Upper lobe of left lung (tissue), 6 donors: Measurements from ENCODE around the gene MCEMP1. TPM values are rescaled to one million over a fixed set of nuclear protein-coding genes. Genes with fewer than 3 reads are reported as not detected.

Experiments
- ATAC-seq, 2 donors: fragments of 200-7000 bp; cut with Tn5 transposase; one replicate each; pipeline ENCODE4 v1.9.1; 2022; ENCODE audit warnings: mild to moderate bottlenecking in 2 of 2, moderate library complexity in 2 of 2; ENCODE audit not compliant: low FRiP score in 2 of 2
- DNase-seq, 2 donors: peaks; one replicate each; pipeline ENCODE4 v3.0.0-alpha.2; 2019 to 2020
- H3K27ac ChIP-seq, 4 donors: fragments of 200-600 bp; sonication (generic); one replicate each; pipeline ENCODE4 v1.5.1; 2016 to 2019
- H3K27me3 ChIP-seq, 4 donors: fragments of 200-600 bp; sonication (generic); one replicate each; pipeline ENCODE4 v1.5.1; 2017 to 2019
- H3K36me3 ChIP-seq, 4 donors: fragments of 200-600 bp; sonication (generic); one replicate each; pipeline ENCODE4 v1.5.1; 2016 to 2019
- H3K4me1 ChIP-seq, 4 donors: fragments of 200-600 bp; sonication (generic); one replicate each; pipeline ENCODE4 v1.5.1; 2018 to 2019
- H3K4me3 ChIP-seq, 4 donors: fragments of 200-600 bp; sonication (generic); one replicate each; pipeline ENCODE4 v1.5.1; 2017 to 2019; ENCODE audit warnings: mild to moderate bottlenecking in 2 of 4, moderate library complexity in 1 of 4
- H3K9me3 ChIP-seq, 4 donors: fragments of 200-600 bp; sonication (generic); one replicate each; pipeline ENCODE4 v1.5.1; 2018 to 2019
- EP300 ChIP-seq, 4 donors: sonication (generic); formaldehyde crosslinking; IDR thresholded peaks; one replicate each; pipeline ENCODE4 v1.5.1; 2017; ENCODE audit warnings: antibody characterized with exemption in 4 of 4, control low read depth in 2 of 4
- POLR2A ChIP-seq, 4 donors: fragments of 450-650 bp; IDR thresholded peaks; one replicate each; pipeline ENCODE4 v1.5.1; 2016 to 2017; ENCODE audit warnings: antibody characterized with exemption in 4 of 4, mild to moderate bottlenecking in 2 of 4
- POLR2AphosphoS5 ChIP-seq, 2 donors: sonication (generic); formaldehyde crosslinking; IDR thresholded peaks; one replicate each; pipeline ENCODE4 v1.5.1; 2017; ENCODE audit warnings: antibody characterized with exemption in 2 of 2
- WGBS, 2 donors: methylation state at CpG; one replicate each; pipeline ENCODE4 v1.1.5; 2017 to 2018; 5-methylcytosine and 5-hydroxymethylcytosine counted together
- total RNA-seq, 6 donors: library from RNA; depleted of rRNA in 4 of 6; stranded (reverse); fragments of >200 nt in 4 of 6; gene quantifications; one replicate each; pipeline versions ENCODE4 v1.1.0 to v1.2.1, GENCODE V29; 2016 to 2021
- TF ChIP-seq, protein P1 (sequence below), 6 experiments: fragments of 450-650 bp in 4 of 6; fragments of 200-600 bp in 2 of 6; sonication (generic) in 2 of 6; IDR thresholded peaks; one replicate each; pipeline ENCODE4 v1.5.1; 2016 to 2019; ENCODE audit warnings: antibody characterized with exemption in 6 of 6
- donor health status: DM: no; HTN: no; CAD: no; lungs with moderate emphysema.
- donor health status: DM: no; HTN: yes; CAD: no; lungs with severe emphysema.

Gene MCEMP1
- total RNA-seq, 6 donors from 2014 or later = 9.4 to 160 (median 36.6) TPM

DNA sequence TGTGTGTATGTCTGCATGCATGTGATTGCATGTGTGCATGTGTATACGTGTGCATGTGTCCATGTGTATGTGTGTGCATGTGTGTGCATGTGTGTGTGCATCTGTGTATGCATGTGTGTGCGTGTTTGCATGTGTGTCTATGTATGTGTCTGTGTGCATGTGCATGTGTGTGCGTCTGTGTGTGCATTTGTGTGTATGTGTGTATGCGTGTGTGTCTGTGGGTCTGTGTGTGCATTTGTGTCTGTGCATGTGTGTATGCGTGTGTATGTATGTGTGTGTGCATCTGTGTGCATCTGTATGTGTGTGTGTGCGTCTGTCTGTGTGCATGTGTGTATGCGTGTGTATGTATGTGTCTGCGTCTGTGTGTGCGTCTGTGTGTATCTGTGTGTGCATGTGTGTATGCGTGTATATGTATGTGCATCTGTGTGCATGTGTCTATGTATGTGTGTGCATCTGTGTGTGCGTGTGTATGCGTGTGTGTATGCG, 37.0 kb upstream of the MCEMP1 start:
- Histone ChIP-seq H3K4me3 (no peak overlapping the region), H3K4me1 (peaks cover 0 to 45% (median 14%) of the 10 kb centered on the region in 4 donors), H3K36me3 (peaks cover 0 to 28% (median 15%) of the 10 kb centered on the region in 4 donors), H3K9me3 (no peaks in the 10 kb centered on the region), H3K27me3 (peaks cover 0 to 6% (median 0%) of the 10 kb centered on the region in 4 donors), H3K27ac (no peak overlapping the region)
- TF ChIP-seq EP300 (IDR thresholded peaks at IDR 0.05) = no peak
- TF ChIP-seq, protein P1, sequence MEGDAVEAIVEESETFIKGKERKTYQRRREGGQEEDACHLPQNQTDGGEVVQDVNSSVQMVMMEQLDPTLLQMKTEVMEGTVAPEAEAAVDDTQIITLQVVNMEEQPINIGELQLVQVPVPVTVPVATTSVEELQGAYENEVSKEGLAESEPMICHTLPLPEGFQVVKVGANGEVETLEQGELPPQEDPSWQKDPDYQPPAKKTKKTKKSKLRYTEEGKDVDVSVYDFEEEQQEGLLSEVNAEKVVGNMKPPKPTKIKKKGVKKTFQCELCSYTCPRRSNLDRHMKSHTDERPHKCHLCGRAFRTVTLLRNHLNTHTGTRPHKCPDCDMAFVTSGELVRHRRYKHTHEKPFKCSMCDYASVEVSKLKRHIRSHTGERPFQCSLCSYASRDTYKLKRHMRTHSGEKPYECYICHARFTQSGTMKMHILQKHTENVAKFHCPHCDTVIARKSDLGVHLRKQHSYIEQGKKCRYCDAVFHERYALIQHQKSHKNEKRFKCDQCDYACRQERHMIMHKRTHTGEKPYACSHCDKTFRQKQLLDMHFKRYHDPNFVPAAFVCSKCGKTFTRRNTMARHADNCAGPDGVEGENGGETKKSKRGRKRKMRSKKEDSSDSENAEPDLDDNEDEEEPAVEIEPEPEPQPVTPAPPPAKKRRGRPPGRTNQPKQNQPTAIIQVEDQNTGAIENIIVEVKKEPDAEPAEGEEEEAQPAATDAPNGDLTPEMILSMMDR (IDR thresholded peaks at IDR 0.05) = no peak
- no peak for TF ChIP-seq POLR2A (IDR thresholded peaks at IDR 0.05)
- TF ChIP-seq POLR2AphosphoS5 (IDR thresholded peaks at IDR 0.05) = no peak
- DNase-seq (no peak), ATAC-seq (no peak)
- WGBS, 2 donors = 91 to 97% methylated on average over 12 to 13 of the region's 13 CpGs

DNA sequence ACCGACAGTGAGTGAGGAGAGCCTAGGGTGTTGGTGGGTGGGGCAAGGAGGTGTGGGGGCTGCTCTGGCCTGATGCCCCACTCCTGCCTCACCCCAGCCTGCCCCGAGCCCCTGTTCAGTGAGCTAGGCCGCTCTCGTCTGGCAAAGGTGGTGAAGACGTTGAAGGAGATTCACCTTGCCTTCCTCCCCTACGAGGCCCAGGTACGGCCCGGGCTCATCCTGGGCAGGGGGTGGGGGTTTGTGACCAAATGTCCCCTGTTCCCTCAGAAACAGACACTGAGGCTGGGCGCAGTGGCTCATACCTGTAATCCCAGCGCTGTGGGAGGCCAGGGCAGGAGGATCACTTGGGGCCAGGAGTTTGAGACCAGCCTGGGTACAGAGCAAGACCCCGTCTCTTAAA, 36.1 kb upstream of the MCEMP1 start:
- peaks cover 0 to 6% (median 0%) of the 10 kb centered on the region in 4 donors for H3K27me3 ChIP-seq
- H3K4me3 ChIP-seq = no peak overlapping the region
- 97 to 98% methylated on average over 9 to 11 of the region's 11 CpGs for WGBS, 2 donors
- no peaks in the 10 kb centered on the region for H3K9me3 ChIP-seq
- no peak for ATAC-seq
- DNase-seq = no peak
- TF ChIP-seq POLR2AphosphoS5 (IDR thresholded peaks at IDR 0.05) = no peak
- TF ChIP-seq EP300 (IDR thresholded peaks at IDR 0.05) = no peak
- TF ChIP-seq, protein P1 (IDR thresholded peaks at IDR 0.05) = no peak
- no peak overlapping the region for H3K27ac ChIP-seq
- peaks cover 0 to 34% (median 17%) of the 10 kb centered on the region in 4 donors for H3K36me3 ChIP-seq
- H3K4me1 ChIP-seq = peaks cover 0 to 48% (median 15%) of the 10 kb centered on the region in 4 donors

- 89 to 90% methylated on average over 36 to 41 of the region's 43 CpGs for WGBS, 2 donors
- peaks cover 0 to 41% (median 18%) of the 10 kb centered on the region in 4 donors for H3K36me3 ChIP-seq
These were observed 35.3 kb upstream of the MCEMP1 start for GRCh38 chr19:7641290-7642276.

GRCh38 chr19:7642295-7643030, 34.4 kb upstream of the MCEMP1 start:
- ATAC-seq (no peak), DNase-seq (peak in 1 of 2 donors; percentile 74)
- peaks cover 0 to 45% (median 21%) of the 10 kb centered on the region in 4 donors for H3K36me3 ChIP-seq
- no peak overlapping the region for H3K4me3 ChIP-seq
- TF ChIP-seq, protein P1 (IDR thresholded peaks at IDR 0.05) = no peak
- TF ChIP-seq POLR2AphosphoS5 (IDR thresholded peaks at IDR 0.05) = no peak
- peaks cover 0 to 2% (median 0%) of the 10 kb centered on the region in 4 donors for H3K27me3 ChIP-seq
- peaks cover 0 to 35% (median 6%) of the 10 kb centered on the region in 4 donors for H3K4me1 ChIP-seq
- H3K9me3 ChIP-seq = no peaks in the 10 kb centered on the region
- H3K27ac ChIP-seq = no peak overlapping the region
- 89 to 96% methylated on average over 16 to 24 of the region's 27 CpGs for WGBS, 2 donors

More at GRCh38 chr19:7641290-7642276, 35.3 kb upstream of the MCEMP1 start:
- Histone ChIP-seq H3K27ac (no peak overlapping the region), H3K4me3 (no peak overlapping the region), H3K27me3 (peaks cover 0 to 6% (median 0%) of the 10 kb centered on the region in 4 donors), H3K9me3 (no peaks in the 10 kb centered on the region), H3K4me1 (peaks cover 0 to 44% (median 10%) of the 10 kb centered on the region in 4 donors)
- DNase-seq (peak in 1 of 2 donors; percentile 70), ATAC-seq (no peak)
- TF ChIP-seq, protein P1 (IDR thresholded peaks at IDR 0.05) = no peak
- TF ChIP-seq POLR2AphosphoS5 (IDR thresholded peaks at IDR 0.05) = no peak
